Measurements from ENCODE around the gene PSMD9.

The PSMD9 gene

DNA sequence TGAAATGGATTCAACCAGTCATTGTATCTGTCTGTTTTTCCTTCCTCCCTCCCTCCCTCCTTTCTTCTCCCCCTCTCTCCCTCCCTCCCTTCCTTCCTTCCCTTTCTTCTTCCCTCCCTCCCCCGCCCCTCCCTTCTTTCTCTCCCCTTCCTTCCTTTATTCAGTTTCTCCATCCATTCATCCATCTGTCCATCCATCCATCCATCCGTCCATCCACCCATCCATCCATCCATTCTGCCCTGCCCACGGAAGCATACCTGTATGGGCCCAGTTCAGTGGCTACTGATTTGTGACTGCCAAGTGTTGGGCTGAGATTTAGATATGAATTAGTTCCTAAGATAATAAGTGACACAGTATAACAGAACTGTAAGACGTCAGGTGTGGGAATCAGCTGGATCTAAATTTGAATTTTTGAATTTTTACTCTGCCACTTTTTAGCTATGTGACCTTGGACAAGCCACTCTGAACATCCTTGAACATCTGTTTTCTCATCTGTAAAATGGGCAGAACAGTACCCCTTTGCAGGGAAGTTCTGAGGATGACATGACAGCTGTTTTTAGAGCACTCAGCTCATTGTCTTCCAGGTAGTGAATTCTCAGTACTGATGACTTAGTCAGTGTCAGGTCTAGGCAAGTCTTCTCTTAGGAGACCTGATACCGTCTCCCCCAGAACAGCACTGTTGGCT, 72.7 kb downstream of the PSMD9 start:
- TF ChIP-seq, protein P1, sequence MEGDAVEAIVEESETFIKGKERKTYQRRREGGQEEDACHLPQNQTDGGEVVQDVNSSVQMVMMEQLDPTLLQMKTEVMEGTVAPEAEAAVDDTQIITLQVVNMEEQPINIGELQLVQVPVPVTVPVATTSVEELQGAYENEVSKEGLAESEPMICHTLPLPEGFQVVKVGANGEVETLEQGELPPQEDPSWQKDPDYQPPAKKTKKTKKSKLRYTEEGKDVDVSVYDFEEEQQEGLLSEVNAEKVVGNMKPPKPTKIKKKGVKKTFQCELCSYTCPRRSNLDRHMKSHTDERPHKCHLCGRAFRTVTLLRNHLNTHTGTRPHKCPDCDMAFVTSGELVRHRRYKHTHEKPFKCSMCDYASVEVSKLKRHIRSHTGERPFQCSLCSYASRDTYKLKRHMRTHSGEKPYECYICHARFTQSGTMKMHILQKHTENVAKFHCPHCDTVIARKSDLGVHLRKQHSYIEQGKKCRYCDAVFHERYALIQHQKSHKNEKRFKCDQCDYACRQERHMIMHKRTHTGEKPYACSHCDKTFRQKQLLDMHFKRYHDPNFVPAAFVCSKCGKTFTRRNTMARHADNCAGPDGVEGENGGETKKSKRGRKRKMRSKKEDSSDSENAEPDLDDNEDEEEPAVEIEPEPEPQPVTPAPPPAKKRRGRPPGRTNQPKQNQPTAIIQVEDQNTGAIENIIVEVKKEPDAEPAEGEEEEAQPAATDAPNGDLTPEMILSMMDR (IDR thresholded peaks at IDR 0.05; ENCODE audit: low read depth, low read length) = no peak
- no peak overlapping the region for H3K4me3 ChIP-seq (ENCODE audit: low read depth, low read length)

DNA sequence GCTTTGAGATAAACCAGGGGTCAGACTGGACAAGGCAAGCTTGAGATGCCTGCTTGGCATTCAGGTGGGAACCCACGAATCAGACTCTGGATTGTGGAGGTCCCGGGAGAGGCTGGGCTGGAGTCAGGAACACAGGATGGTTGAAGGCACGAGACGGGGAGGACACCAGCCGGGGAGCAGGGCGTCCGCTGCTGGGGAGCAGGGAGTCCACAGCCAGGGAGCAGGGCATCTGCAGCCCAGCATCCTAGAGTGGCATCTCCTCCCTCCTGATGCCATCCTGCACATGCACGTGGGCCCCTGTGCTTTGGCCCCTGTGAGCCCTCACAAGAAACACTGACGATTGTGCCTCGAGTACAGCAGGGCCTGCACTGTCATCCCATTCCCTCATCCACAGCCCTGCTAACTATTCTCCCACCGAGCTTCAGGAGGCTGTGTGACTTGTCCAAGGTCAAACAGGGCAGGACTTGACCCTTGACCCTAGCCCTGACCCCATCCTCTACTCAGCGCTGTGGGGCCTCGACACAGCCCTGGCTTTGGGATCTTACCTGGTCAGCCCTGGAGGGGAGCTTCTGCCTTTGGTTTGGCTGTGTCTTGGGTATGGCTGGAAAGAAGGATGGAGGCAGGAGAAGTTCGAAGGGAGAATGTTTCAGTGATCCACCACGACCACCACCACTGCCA, 74.9 kb downstream of the PSMD9 start:
- TF ChIP-seq, protein P1 (IDR thresholded peaks at IDR 0.05; ENCODE audit: low read depth, low read length) = no peak
- H3K4me3 ChIP-seq (ENCODE audit: low read depth, low read length) = no peak overlapping the region

DNA sequence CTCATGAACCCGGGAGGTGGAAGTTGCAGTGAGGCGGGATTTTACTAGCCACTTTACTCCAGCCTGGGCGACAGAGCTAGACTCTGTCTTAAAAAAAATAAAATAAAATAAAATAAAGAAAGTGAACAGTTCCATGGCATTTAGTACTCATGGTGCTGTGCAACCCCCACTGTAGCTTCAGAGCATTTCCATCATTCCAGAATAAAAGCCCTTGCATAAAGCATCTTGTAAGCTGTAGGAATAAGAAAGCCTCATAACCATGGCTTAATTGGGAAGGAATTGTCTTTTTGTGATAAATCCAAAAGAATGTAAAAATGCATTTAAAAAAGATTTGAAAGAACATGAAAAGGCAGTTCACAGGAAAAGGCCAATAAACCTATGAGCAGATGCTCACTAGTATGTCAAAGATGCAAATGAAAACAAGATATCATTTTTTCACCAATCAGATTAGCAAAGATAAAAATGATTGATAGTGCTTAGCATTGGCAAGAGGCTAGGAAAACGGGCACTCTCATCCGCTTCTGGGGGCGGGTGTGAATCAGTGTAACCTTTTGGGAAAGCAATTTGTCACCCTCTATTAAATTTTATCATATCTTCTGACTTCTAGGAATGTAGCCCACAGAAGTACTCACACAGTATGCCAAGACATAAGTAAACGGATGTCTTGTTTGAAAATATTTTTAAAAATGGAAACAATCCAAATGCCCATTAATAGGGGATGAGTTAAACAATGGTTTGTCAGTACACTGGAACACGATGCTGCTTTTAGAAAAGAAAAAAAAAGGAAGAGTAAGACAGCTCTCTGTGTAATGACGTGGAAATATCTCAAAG, 76.4 kb downstream of the PSMD9 start:
- TF ChIP-seq, protein P1 (IDR thresholded peaks at IDR 0.05; ENCODE audit: low read depth, low read length) = no peak
- H3K4me3 ChIP-seq (ENCODE audit: low read depth, low read length) = no peak overlapping the region

DNA sequence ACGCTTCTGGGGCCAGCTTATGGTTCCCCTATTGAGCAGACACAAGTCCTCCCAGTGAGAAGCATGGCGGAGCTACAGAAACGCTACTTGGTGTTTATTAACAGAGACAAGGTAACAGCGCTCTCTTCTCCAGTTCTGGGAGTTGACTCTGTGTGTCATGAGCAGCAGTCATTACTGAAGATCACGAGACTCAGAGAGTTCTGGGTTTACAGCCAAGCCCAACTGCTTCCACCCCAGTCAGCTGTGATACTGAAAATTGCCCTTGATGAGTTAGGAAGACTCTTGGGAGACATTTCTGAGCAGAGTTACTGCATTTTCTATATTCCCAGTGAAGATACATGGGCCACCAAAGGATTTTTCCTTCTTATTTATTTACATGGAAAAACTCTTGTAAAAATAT, 78.4 kb downstream of the PSMD9 start:
- TF ChIP-seq, protein P1 (IDR thresholded peaks at IDR 0.05; ENCODE audit: low read depth, low read length) = no peak
- no peak overlapping the region for H3K4me3 ChIP-seq (ENCODE audit: low read depth, low read length)

Data from WI38 (cell line).